Stimulated activated CD4-positive, alpha-beta T cell treated with anti-CD3 and anti-CD28 coated beads, Interleukin-2, amount 100 ng/mL, for 4 hours (primary cell): ENCODE results near the gene CBFA2T2.

ENCODE experiments used
- DNase-seq: peaks from one replicate; pipeline ENCODE4 v3.0.0-alpha.2; 2020; ENCODE audit warnings: low read depth

The CBFA2T2 gene

GRCh38 chr20:33575282-33575681 is 85.4 kb downstream of the CBFA2T2 start:
- DNase-seq, result no peak

- DNase-seq, result no peak
Measured at GRCh38 chr20:33576432-33577125, 86.7 kb downstream of the CBFA2T2 start.

GRCh38 chr20:33578510-33578909 is 88.6 kb downstream of the CBFA2T2 start:
- no peak for DNase-seq

- DNase-seq, result no peak
Measured at GRCh38 chr20:33583143-33583542, 93.2 kb downstream of the CBFA2T2 start.

GRCh38 chr20:33584976-33585375 is 95.1 kb downstream of the CBFA2T2 start:
- DNase-seq, result no peak

GRCh38 chr20:33585413-33585812 is 95.5 kb downstream of the CBFA2T2 start:
- no peak for DNase-seq

- no peak for DNase-seq
Measured at GRCh38 chr20:33589059-33589458, 99.2 kb downstream of the CBFA2T2 start.

- peak; percentile 37 for DNase-seq
Measured at GRCh38 chr20:33591901-33592300, 102.0 kb downstream of the CBFA2T2 start.

GRCh38 chr20:33594743-33595142 is 104.8 kb downstream of the CBFA2T2 start:
- no peak for DNase-seq

GRCh38 chr20:33600414-33600813 is 110.5 kb downstream of the CBFA2T2 start:
- DNase-seq, result no peak

GRCh38 chr20:33600981-33601380 is 111.1 kb downstream of the CBFA2T2 start:
- no peak for DNase-seq

GRCh38 chr20:33601861-33602260 is 112.0 kb downstream of the CBFA2T2 start:
- DNase-seq, result no peak

- no peak for DNase-seq
Measured at GRCh38 chr20:33602826-33603590, 113.1 kb downstream of the CBFA2T2 start.

- DNase-seq, result no peak
Measured at GRCh38 chr20:33604084-33604990, 114.4 kb downstream of the CBFA2T2 start.

GRCh38 chr20:33604991-33605370 is 115.1 kb downstream of the CBFA2T2 start:
- DNase-seq, result no peak

GRCh38 chr20:33606118-33606771 is 116.3 kb downstream of the CBFA2T2 start:
- DNase-seq, result no peak

GRCh38 chr20:33609504-33609903 is 119.6 kb downstream of the CBFA2T2 start:
- no peak for DNase-seq

- no peak for DNase-seq
Measured at GRCh38 chr20:33611106-33611505, 121.2 kb downstream of the CBFA2T2 start.

- no peak for DNase-seq
Measured at GRCh38 chr20:33612001-33612400, 122.1 kb downstream of the CBFA2T2 start.

- DNase-seq, result no peak
Measured at GRCh38 chr20:33621717-33622400, 132.0 kb downstream of the CBFA2T2 start.

GRCh38 chr20:33622705-33623365 is 132.9 kb downstream of the CBFA2T2 start:
- no peak for DNase-seq
